Right lobe of liver (tissue), 6 donors: ENCODE data around the gene MYL12A. TPM values are rescaled to one million over a fixed set of nuclear protein-coding genes. Genes with fewer than 3 reads are reported as not detected.

Experiments used
- ATAC-seq, 4 donors: fragments of 200-7000 bp; cut with Tn5 transposase; one replicate each; pipeline ENCODE4 v1.9.1; 2020; ENCODE audit warnings: mild to moderate bottlenecking in 4 of 4, moderate library complexity in 4 of 4
- DNase-seq, 3 donors: peaks; one replicate each; pipeline ENCODE4 v3.0.0-alpha.2; 2020
- H3K27ac ChIP-seq, 3 donors: fragments of 200-600 bp; one replicate each; pipeline ENCODE4 v1.8.0; 2022
- H3K27me3 ChIP-seq, 2 donors: fragments of 200-600 bp; one replicate each; pipeline ENCODE4 v1.8.0; 2022
- H3K36me3 ChIP-seq, 4 donors: fragments of 200-600 bp; sonication (generic) in 1 of 4; one replicate each; pipeline versions ENCODE4 v1.5.1 to v1.8.0; 2017 to 2022; ENCODE audit warnings: control low read depth in 1 of 4
- H3K4me1 ChIP-seq, 4 donors: fragments of 200-600 bp; sonication (generic) in 1 of 4; one replicate each; pipeline versions ENCODE4 v1.5.1 to v1.8.0; 2017 to 2022; ENCODE audit warnings: control low read depth in 1 of 4
- H3K4me3 ChIP-seq, 3 donors: fragments of 200-600 bp; one replicate each; pipeline ENCODE4 v1.8.0; 2022
- H3K9me3 ChIP-seq, 4 donors: fragments of 200-600 bp; sonication (generic) in 1 of 4; one replicate each; pipeline versions ENCODE4 v1.5.1 to v1.8.0; 2017 to 2022; ENCODE audit warnings: control low read depth in 1 of 4
- POLR2A ChIP-seq: fragments of 450-650 bp; IDR thresholded peaks from one replicate; pipeline ENCODE4 v1.6.1; 2017; ENCODE audit warnings: antibody characterized with exemption, mild to moderate bottlenecking
- WGBS: methylation state at CpG from one replicate; pipeline ENCODE4 v1.1.6; 2018; ENCODE audit warnings: low coverage, low lambda C conversion rate; ENCODE audit not compliant: insufficient coverage; ENCODE audit errors: missing lambda C conversion rate; 5-methylcytosine and 5-hydroxymethylcytosine counted together
- intact Hi-C, 2 donors: fragments of 100-400 bp; cut with DNase I; formaldehyde crosslinking; loops; one replicate each; pipeline versions ENCODE4 v1.11.2 to v1.14.1; 2022
- total RNA-seq, 6 experiments: library from RNA; depleted of rRNA in 2 of 6; stranded (reverse); fragments of >200 nt in 2 of 6; fragmentation: NEBNext Ultra II Directional in 3 of 6; extraction: Animal tissue kit (Norgen Biotek cat#: 25700) in 3 of 6; gene quantifications; one replicate each; pipeline versions ENCODE4 v1.1.0 to v1.2.4, GENCODE V29; 2016 to 2023
- TF ChIP-seq, protein P1 (sequence below), 4 donors: fragments of 200-600 bp in 3 of 4; fragments of 450-650 bp in 1 of 4; IDR thresholded peaks; one replicate each; pipeline versions ENCODE4 v1.5.1 to v1.8.0; 2016 to 2022; ENCODE audit warnings: antibody characterized with exemption in 4 of 4, mild to moderate bottlenecking in 2 of 4
- donor health status: DM: no; HTN: yes; CAD: no.
- donor health status: DM: no; HTN: no; CAD: no.
- donor health status: DM: no; HTN: no; CAD: no.
- donor health status: DM: no; HTN: yes; CAD: no.
- donor health status: DM: no; HTN: yes; CAD: no.

The MYL12A gene
- total RNA-seq, 6 experiments from 2014 or later: 82.1 to 309 (median 225) TPM

DNA sequence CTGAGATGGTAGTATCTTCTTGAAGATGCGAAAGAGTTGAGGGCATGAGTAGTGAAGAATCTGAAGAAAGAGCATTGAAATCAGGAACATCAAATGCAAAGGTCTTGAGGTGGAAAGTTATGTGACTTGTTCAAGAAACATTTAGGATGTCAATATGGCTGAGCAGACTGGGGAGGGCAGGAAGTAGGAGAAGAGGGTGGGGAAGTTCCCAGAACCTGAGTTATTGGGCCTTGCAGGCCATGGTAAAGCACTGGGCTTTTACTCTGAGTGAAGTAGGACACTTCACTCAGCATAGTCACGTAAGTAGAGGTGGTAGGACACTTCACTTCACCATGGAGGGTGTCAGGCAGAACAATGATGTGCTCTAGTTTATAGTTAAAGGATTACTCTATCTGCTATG, 11.8 kb upstream of the MYL12A start:
- no peak for ATAC-seq
- intact Hi-C loops: loop anchor here in 1 of 2 donors (10.0 kb wide), 1 partner anchor 81 kb away; no protein-coding TSS in a partner anchor
- WGBS: 100% methylated on average over 1 of the region's 2 CpGs
- Histone ChIP-seq H3K9me3 (no peaks in the 10 kb centered on the region), H3K4me3 (no peak overlapping the region), H3K27ac (no peak overlapping the region), H3K4me1 (peaks cover 0 to 37% (median 17%) of the 10 kb centered on the region in 4 donors), H3K36me3 (no peaks in the 10 kb centered on the region), H3K27me3 (no peaks in the 10 kb centered on the region)
- TF ChIP-seq, protein P1, sequence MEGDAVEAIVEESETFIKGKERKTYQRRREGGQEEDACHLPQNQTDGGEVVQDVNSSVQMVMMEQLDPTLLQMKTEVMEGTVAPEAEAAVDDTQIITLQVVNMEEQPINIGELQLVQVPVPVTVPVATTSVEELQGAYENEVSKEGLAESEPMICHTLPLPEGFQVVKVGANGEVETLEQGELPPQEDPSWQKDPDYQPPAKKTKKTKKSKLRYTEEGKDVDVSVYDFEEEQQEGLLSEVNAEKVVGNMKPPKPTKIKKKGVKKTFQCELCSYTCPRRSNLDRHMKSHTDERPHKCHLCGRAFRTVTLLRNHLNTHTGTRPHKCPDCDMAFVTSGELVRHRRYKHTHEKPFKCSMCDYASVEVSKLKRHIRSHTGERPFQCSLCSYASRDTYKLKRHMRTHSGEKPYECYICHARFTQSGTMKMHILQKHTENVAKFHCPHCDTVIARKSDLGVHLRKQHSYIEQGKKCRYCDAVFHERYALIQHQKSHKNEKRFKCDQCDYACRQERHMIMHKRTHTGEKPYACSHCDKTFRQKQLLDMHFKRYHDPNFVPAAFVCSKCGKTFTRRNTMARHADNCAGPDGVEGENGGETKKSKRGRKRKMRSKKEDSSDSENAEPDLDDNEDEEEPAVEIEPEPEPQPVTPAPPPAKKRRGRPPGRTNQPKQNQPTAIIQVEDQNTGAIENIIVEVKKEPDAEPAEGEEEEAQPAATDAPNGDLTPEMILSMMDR (IDR thresholded peaks at IDR 0.05): no peak
- TF ChIP-seq POLR2A: no peak
- DNase-seq: no peak

DNA sequence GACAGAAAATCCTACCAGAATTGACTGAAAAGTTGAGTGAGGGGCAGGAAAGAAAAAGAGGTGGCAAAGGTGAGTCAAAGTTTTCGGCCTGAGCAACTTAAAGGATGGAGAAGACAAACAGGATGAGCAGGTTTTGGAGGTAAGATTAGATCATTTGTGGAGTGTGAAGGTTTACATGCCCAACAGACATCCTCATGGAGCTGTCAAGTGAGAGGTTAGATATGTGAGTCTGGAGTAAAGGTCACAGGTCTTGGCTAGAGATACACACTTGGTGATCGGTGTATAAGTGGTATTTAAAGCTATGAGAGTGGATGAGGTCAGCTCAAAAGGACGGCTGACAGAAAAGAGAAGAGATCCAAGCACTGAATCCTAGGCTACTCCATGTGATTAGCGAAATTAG, 11.1 kb upstream of the MYL12A start:
- no peaks in the 10 kb centered on the region for H3K36me3 ChIP-seq
- H3K27ac ChIP-seq: no peak overlapping the region
- DNase-seq (no peak), ATAC-seq (no peak)
- WGBS: 70% methylated on average over 2 of the region's 4 CpGs
- TF ChIP-seq, protein P1 (IDR thresholded peaks at IDR 0.05): no peak
- no peak for TF ChIP-seq POLR2A
- H3K27me3 ChIP-seq: no peaks in the 10 kb centered on the region
- H3K4me3 ChIP-seq: no peak overlapping the region
- H3K9me3 ChIP-seq: no peaks in the 10 kb centered on the region
- H3K4me1 ChIP-seq: peaks cover 0 to 31% (median 15%) of the 10 kb centered on the region in 4 donors
- intact Hi-C loops: loop anchor here in 1 of 2 donors (10.0 kb wide), 1 partner anchor 82 kb away; no protein-coding TSS in a partner anchor

DNA sequence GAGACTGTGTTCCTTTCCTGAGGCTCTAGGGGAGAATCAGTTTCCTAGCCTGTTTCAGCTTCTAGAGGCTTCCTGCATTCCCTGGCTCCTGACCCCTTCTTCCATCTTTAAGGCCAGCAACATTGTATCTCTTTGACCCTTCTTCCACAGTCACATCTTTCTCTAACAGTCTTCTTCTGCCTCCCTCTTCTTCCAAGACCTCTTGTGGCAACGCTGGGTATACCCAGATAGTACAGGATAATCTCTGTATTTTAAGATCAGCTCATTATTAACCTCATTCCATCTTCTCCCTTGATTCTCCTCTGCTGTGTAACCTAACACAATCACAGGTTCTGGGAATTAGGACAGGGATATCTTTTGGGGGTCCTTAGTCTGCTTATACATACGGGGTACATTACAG, 8.9 kb upstream of the MYL12A start:
- TF ChIP-seq, protein P1 (IDR thresholded peaks at IDR 0.05): no peak
- TF ChIP-seq POLR2A: no peak
- Histone ChIP-seq H3K27ac (no peak overlapping the region), H3K9me3 (no peaks in the 10 kb centered on the region), H3K4me1 (peaks cover 0 to 10% (median 4%) of the 10 kb centered on the region in 4 donors), H3K27me3 (no peaks in the 10 kb centered on the region), H3K4me3 (no peak overlapping the region), H3K36me3 (no peaks in the 10 kb centered on the region)
- ATAC-seq (no peak), DNase-seq (no peak)
- intact Hi-C loops: loop anchor here in 1 of 2 donors (10.0 kb wide), 1 partner anchor 84 kb away; no protein-coding TSS in a partner anchor
- 100% methylated on average over 2 of the region's 2 CpGs for WGBS

DNA sequence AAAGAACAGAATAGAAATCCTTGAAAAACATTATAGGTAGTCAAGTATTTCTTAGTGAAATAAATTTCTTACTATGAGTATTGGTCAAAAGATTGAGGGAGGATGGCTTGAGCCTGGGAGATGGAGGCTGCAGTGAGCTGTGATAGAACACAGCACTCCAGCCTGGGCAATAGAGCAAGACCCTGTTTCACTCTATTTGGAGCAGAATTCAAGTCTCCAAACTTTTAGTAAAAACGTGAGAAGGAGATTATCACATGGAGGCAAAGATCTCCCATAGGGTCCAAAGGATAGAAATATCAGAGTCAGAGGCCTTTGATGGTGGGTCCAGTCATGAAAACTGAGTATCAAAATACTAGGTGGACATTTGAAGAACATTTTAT, 2.4 kb upstream of the MYL12A start:
- 11% methylated on average over 1 of the region's 1 CpG for WGBS
- Histone ChIP-seq H3K27ac (peak overlapping the region in 2 of 3 donors; percentile 99 to 100), H3K4me3 (peak overlapping the region; percentile 87 to 95 (median 89)), H3K36me3 (no peaks in the 10 kb centered on the region), H3K27me3 (no peaks in the 10 kb centered on the region), H3K9me3 (no peaks in the 10 kb centered on the region), H3K4me1 (peaks cover 0 to 25% (median 0%) of the 10 kb centered on the region in 4 donors)
- TF ChIP-seq, protein P1 (IDR thresholded peaks at IDR 0.05): no peak
- TF ChIP-seq POLR2A: no peak
- DNase-seq: no peak
- intact Hi-C loops: loop anchor here in 1 of 2 donors (10.0 kb wide), 1 partner anchor 310 kb away; no protein-coding TSS in a partner anchor
- no peak for ATAC-seq
